ENCODE results near the gene TBC1D9B. TPM values are rescaled to one million over a fixed set of nuclear protein-coding genes. Genes with fewer than 3 reads are reported as not detected.
A peak's percentile ranks its signal among the peaks of the same experiment; 100 is the strongest.
"Not testable (repeated sequence)": the region's sequence is repeated elsewhere in the genome, so short reads cannot be mapped to it uniquely, and the experiment has no call there.

The TBC1D9B gene
- total RNA-seq, 3 donors from 2014 or later = 115 to 117 (median 116) TPM

DNA sequence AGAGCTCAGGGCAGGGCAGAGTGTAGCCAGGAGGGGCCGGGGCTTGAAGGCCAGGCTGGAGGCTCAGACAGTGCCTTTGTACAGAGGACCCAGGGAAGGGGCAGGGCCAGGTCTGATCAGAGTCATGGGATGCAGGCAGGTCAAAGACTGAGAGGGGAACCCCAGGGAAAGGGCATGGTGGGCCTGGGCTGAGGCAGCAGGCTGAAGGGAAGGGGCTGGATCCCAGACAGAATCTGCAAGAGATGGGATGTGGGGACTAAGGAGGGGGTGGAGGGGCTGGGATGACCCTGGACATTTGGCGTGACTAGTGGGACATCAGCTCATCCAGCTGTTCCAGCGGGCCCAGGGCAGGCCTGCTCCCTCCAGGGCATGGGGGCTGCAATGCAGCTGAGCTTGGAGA lies 33.6 kb downstream of the TBC1D9B start:
- TF ChIP-seq CTCF (IDR thresholded peaks at IDR 0.05) = no peak
- no peaks in the 10 kb centered on the region for H3K9me3 ChIP-seq
- no peak for ATAC-seq
- intact Hi-C loops (cut with DNase I, micrococcal nuclease) = no loop called here
- no peak for DNase-seq
- H3K4me1 ChIP-seq (ENCODE audit: low read depth) = no peaks in the 10 kb centered on the region
- peaks cover 8% of the 10 kb centered on the region for H3K36me3 ChIP-seq (ENCODE audit: low read depth)
- H3K4me3 ChIP-seq = no peak overlapping the region

GRCh38 chr5:179873588-179874110 lies 34.0 kb downstream of the TBC1D9B start:
- H3K4me1 ChIP-seq (ENCODE audit: low read depth) = no peaks in the 10 kb centered on the region
- ATAC-seq = no peak
- H3K4me3 ChIP-seq = no peak overlapping the region
- peaks cover 5% of the 10 kb centered on the region for H3K36me3 ChIP-seq (ENCODE audit: low read depth)
- intact Hi-C loops (cut with DNase I, micrococcal nuclease) = no loop called here
- no peak for TF ChIP-seq CTCF (IDR thresholded peaks at IDR 0.05)
- DNase-seq = peak in 1 of 3 donors; percentile 16
- H3K9me3 ChIP-seq = no peaks in the 10 kb centered on the region

- Histone ChIP-seq H3K4me1 (ENCODE audit: low read depth) (no peaks in the 10 kb centered on the region), H3K36me3 (ENCODE audit: low read depth) (peaks cover 5% of the 10 kb centered on the region), H3K9me3 (no peaks in the 10 kb centered on the region), H3K4me3 (no peak overlapping the region)
- intact Hi-C loops (cut with DNase I, micrococcal nuclease) = no loop called here
- no peak for TF ChIP-seq CTCF (IDR thresholded peaks at IDR 0.05)
- ATAC-seq (no peak), DNase-seq (peak in 1 of 3 donors; percentile 6)
Measured at GRCh38 chr5:179872828-179873575, 34.7 kb downstream of the TBC1D9B start.

DNA sequence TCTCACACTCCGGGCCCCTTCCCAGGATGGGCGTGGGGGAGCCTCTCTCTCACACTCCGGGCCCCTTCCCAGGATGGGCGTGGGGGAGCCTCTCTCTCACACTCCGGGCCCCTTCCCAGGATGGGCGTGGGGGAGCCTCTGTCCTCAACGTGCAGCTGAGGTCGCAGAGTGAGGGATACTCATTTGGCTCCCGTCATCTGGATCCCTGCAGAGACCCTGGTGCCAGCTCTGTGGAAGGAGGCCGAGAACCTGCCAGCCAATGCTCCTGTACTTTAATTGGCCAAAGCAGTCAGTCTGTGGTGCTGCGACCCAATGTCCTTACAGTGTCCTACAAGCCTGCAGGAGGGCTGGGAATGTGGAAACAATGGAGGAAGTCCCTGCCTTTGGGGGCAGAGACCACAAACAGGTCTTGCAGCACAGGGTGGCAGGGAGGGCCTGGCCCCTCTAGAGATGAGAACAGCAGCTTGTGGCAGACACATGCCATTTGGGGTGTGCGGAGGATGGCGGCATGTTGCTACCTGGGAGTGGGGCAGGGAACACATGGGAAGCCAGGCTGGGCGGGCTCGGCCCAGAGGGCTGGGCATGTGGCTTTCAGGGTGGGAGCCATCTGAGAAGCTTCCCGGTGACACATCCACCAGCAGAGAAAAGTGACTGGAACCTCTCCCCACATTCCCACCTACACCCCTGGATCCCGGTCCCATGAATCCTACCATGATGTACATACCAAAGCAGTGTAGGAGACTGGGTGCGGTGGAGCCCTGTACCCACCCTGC lies 35.5 kb downstream of the TBC1D9B start:
- DNase-seq = no peak

GRCh38 chr5:179871533-179871932 lies 36.2 kb downstream of the TBC1D9B start:
- H3K9me3 ChIP-seq; ATAC-seq; H3K4me3 ChIP-seq; H3K36me3 ChIP-seq (ENCODE audit: low read depth); DNase-seq; intact Hi-C loops (cut with DNase I, micrococcal nuclease); H3K4me1 ChIP-seq (ENCODE audit: low read depth): not testable (repeated sequence)

More for the DNA sequence above, 35.5 kb downstream of the TBC1D9B start:
- ATAC-seq = no peak
- intact Hi-C loops (cut with DNase I, micrococcal nuclease) = no loop called here
- no peak for TF ChIP-seq CTCF (IDR thresholded peaks at IDR 0.05)
- H3K4me3 ChIP-seq = no peak overlapping the region
- no peaks in the 10 kb centered on the region for H3K9me3 ChIP-seq
- H3K36me3 ChIP-seq (ENCODE audit: low read depth) = peaks cover 5% of the 10 kb centered on the region
- H3K4me1 ChIP-seq (ENCODE audit: low read depth) = no peaks in the 10 kb centered on the region

DNA sequence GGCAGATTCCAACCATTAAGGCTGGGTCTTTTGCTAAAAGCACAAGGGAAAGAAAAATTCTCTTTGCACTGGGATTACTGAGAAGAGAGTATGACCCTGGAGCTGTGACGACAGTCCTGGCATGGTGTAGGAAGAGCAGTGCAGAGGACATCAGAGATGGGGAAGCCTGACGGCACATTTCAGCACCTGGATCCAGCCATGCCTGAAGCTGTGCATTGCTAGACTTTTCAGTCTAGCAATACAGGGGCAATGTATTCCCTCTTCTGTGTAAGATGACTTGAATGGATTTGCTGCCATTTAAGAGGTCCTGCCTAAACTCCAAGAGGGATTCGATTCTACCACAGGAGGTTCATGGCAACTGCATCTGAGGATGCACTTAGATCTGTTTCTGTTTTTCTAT lies 36.7 kb downstream of the TBC1D9B start:
- peaks cover 5% of the 10 kb centered on the region for H3K36me3 ChIP-seq (ENCODE audit: low read depth)
- H3K9me3 ChIP-seq = no peaks in the 10 kb centered on the region
- TF ChIP-seq CTCF (IDR thresholded peaks at IDR 0.05) = no peak
- DNase-seq (no peak), ATAC-seq (no peak)
- H3K4me3 ChIP-seq = no peak overlapping the region
- no peaks in the 10 kb centered on the region for H3K4me1 ChIP-seq (ENCODE audit: low read depth)
- intact Hi-C loops (cut with DNase I, micrococcal nuclease) = no loop called here
